HG03469 (cell line): Measurements from ENCODE around the gene KRT3.

Experiments
- ATAC-seq: cut with Tn5 transposase; IDR thresholded peaks from one replicate; pipeline ENCODE4 v1.9.1; 2021; ENCODE audit warnings: mild to moderate bottlenecking, moderate library complexity, moderate number of reproducible peaks; ENCODE audit not compliant: unreplicated experiment

KRT3 gene

DNA sequence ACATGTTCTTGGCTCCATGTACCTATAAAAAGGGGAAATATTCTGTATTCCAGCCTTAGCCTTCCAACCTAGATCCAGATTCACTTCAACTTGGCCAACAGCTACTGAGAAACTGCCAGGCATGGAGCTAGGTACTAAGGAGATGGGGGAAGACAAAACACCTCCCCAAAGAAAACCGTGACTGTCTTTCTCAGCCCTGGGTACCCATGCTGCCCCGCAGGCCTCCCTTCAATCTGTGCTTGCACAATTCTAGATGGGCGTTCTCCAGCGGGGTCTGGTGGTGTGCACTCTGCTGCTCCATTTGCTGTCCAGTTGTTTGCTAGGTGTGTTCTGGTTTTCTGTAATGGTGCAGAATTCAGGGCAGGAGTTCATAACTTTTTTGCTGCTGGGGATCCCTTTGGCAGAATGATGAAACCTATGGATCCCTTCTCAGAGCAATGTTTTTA, 18.8 kb upstream of the KRT3 start:
- ATAC-seq: no peak

DNA sequence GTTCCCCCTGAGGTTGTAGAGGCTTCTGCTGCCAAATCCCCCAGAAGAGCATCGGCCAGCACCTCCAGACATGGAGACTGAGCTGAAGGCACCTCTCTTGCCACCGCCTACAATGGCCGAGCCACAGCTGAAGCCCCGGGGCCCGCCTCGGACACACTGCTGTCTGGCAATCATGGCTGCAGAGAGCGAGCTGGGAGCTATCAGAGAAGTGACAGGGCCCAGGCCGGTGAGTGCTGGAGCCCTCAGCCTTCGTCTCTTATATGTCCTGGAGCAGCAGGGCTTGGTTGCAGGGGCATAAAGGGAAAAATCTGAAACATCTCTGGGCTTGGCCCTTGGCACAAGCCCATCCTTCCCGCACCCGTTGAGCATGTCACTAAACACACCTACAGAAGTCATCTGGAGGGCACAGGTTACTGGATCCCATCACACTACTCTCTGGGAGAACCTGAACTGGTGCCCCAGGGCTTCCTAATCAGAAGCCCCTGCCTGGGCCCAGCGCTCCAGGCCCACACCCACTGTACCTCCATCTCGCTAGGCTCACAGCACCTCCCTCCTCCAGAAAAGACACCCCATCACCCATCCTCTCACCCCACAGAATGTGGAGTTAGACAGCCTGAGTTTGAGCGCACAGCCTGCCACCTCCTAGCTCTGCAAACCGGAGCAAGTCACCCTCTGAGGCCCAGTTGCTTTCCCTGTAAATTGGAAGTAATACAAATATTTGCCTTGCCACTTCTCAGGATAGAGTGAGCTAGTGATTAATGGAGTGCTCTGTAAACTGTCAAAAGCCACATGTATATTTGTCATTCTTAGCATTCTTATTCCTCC, 18.2 kb upstream of the KRT3 start, which contains the start of gene KRT4:
Gene KRT4, minus strand, starts transcription at position 232 of the 825 bp plus-strand sequence. Its CDS starts 58 bp downstream, at position 174.
- no peak for ATAC-seq

DNA sequence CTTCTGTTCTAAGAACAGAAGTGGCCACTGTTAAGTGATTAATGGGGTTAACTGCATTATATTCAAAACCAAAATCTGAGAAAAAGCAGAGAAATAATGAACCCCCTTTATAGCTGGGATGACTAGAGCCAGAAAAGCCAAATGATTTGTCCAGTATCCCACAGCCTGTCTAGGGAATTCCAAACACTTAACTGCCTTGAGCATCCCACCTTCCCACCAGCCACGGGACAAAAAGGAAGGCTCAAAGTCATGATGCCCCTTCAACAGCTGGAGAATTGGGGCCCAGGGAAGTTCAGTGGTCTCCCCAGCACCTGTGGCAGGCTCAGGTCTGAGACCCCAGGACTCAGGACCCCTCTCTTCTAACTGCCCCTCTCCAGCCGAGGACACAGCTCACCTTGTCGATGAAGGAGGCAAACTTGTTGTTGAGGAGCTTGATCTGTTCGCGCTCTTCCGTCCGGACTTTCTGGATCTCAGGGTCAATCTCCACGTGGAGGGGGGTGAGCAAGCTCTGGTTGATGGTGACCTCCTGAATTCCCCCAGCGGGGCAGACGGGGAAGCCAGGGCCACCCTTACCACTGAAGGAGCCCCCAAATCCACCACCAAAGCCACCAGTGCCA, 17.4 kb upstream of the KRT3 start:
- no peak for ATAC-seq

DNA sequence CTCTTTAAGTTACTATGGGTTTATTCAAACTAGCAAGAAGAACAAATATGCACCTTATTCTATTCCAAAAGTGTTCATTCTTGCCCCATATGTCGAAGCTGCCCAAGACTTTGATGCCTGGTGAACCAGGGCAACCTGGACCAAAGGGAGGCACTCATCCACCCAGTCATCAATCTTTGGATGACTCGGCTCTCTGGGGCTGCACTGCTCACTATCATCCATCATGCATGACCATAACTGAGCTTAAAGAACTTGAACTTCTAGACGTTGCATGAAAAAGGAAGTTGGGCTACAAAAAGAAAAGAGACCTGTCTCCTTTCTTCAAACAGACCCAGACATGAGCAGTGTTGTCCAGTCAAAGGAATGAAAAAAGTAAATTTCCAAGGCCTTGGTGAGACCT, 16.8 kb upstream of the KRT3 start:
- no peak for ATAC-seq

DNA sequence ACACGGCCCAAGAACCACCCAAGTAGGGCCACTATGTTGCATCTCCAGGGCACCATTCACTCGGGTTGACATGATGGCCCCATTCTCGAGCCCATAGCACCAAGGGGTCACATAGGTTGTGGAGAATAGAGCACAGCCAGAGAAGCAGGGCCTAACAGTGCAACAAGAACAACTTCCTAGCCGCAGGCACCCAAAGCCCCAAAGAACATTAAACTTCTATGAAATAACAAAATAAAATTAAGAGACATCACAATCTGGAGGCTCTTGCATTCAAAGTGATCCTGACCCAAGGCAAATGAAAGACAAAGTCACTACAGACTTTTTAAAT, 16.1 kb upstream of the KRT3 start:
- no peak for ATAC-seq

DNA sequence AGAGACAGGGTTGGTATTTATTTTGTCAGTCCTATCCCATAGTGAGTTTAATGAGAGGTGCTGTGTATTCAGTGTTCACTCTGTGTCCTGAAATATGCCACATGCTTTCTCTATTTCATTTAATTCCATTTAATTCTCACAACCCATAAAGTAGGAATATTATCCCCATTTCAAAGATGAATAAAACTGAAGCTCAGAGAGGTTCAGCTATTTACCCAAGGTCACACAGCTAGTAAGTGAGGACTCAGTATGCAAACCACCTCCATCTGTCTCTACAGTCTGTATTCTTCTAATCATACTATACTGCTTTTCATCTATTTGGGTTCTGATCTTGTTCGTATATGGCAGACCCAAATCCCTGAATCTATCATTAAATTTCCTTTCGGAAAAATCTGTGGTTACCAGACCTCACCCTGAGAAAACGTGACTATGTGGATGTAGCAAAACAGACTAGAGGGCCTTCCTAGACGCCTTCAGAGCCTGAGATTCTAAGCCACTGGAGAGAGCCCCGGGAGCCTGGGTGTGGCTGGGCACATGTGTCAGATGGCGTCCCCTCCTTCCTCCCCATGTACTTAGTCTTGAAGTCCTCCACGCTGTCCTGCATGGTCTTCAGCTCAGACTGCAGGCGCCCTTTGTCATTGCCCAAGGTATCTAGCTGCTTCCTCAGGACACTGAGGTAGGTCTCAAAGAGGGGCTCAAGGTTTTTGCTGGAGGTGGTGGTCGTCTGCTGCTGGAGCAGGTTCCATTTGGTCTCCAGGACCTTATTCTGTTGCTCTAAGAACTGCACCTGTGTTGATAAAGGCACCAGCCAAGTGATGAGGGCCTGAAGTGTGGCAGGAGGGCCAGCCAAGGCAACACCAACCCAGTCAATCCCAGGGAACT, 15.5 kb upstream of the KRT3 start:
- no peak for ATAC-seq

DNA sequence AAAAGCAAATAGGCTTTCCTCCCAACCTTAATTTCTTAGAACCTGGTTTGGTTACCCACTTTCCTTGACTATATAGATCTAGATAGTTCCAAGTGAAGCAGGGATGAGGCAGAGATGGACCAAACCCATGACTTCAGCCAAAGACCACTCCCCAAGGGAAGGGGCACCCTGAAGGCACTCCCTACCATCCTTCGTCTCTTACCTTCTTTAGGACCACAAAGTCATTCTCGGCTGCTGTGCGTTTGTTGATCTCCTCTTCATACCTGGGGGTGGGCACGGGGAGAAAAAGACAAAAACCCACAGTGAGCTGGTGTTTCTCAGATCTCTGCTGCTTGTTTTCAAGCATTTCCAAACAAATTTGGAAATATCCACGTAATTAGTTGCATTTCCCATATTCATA, 14.6 kb upstream of the KRT3 start:
- no peak for ATAC-seq

DNA sequence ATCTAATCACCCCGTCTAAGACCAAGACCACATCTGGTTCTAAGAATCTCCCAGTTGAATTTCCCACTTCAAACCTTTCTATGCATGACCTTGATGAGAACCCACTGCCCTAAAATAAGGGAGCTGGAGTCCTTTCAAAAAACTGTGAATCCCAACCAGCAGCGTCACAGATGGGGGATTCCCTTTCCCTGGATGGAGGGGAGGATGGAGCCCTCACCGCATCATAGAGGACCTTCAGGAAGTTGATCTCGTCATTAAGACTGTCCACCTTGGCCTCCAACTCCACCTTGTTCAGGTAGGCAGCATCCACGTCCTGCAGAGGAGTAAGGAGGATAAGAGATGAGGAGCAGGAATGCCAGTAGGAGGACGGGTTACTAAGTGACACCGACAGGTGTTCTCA, 13.2 kb upstream of the KRT3 start:
- no peak for ATAC-seq

DNA sequence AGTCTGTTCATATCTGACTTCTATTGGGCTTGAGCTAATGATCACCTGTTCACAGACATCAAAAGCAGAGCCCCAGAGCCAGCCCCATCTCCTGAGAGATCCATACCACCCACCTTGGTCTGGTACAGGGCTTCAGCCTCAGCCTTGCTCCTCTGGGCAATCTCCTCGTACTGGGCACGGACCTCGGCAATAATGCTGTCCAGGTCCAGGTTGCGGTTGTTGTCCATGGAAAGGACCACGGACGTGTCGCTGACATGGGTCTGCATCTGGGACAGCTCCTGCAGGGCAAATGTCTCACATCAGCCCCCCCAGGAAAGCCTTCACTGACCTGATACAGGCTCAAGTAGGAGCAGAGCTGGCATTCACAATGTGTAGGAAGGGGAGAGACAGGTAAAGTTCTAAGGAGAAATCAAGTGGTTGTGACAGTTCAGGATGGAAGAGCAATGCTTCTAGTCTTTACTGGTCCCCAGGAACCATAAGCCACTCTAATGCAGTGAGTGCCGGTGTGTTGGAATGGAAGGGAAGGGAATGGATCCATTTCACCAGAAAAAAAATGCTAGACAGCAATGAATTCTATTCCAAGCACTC, 12.8 kb upstream of the KRT3 start:
- no peak for ATAC-seq

DNA sequence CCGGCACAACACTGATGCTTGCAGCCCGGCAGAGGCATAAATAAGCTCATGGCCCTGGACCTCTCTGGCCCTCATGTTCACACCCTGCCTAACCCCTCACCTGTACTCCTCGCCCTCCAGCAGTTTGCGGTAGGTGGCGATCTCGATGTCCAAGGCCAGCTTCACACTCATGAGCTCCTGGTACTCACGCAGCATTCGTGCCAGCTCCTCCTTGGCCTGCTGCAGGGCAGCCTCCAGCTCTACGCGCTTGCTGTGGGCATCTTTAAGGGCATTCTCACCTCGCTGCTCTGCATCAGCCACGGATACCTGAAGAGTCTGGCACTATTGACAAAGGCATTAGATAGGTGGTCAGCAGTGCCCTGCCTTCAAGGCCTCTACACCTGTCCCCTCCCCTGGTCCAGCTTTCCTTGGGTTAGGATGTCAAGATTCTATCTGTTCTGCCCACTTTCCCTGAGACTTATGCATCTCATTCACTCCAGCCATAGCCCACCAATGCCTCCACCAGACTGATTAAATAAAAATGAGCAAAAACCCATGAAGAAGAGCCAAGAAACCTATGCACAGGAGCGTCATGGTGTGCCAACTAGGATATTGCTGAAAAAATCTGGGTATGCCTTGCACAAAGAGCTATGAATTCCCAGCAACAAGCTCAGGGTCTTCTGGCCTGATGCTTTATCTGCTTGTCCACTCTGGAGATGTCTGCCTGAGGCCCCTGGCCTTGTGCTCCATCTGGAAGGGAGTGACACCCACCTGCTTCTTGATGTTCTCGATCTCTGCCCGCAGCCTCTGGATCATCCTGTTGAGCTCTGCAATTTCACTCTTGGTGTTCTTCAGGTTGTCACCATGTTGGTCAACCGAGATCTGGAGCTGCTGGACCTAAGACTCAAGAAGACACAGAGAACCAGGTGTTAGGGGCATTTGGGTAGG, 11.9 kb upstream of the KRT3 start:
- ATAC-seq: no peak

DNA sequence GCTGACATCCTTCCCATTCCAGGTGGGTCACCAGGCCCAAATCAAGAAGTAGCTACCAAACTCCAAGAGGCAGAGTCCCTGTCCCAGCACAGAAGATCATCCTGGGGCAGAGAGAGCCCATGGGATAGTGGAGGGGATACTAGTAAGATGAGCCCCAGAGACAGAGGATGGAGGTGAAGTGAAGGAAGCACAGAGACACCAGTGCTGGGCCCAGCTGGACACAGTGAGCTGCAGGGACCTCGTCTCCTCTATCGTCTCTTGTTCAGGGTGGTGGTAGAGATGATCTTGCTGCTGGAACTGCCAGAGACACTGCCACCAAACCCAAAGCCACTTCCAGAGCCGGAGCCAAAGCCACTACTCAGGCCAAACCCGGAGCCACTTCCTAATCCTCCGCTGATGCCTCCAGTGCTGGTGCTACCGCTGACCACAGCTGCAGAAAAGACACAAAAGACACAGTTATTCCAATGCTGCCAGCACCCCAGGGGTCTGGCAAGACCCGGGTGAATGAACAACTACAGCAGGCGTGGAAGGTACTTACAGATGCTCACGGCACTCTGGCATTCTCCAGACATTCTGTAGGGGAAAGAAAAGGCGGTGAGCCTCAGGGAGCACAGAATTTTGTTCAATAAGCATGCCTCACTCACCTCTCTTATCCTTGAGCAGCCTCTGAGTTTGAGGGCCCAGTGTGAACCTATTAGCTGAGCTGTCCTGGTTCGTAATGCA, 11.1 kb upstream of the KRT3 start:
- no peak for ATAC-seq

DNA sequence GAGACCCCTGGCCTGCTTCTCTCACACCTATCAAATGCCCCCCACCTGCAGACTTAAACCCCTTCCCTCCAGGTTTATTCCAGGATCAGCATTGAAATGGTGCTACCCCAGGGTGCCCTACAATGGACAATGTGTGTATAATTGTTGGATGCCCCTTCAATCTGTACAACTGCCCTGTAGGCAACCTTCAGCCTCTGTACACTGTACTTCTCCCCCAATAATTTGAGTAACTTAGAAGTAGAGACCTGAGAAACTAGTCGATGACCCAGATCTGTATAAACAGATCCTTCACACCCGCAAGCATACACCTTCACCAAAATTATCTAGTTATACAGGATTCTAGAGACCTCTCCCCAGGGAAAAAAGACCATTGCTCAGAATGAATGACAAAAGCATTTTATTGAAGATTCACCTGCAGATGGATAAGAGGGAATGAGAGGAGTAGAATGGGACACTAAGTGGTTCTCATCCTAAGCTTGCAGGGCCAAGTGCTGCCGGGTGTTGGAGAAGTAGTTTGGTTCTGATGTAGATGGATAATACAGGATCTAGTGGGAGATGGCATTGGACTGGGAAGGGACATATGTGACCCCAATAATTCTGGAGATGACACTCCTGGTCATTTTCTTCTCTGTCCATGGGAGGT, 10.4 kb upstream of the KRT3 start:
- no peak for ATAC-seq

DNA sequence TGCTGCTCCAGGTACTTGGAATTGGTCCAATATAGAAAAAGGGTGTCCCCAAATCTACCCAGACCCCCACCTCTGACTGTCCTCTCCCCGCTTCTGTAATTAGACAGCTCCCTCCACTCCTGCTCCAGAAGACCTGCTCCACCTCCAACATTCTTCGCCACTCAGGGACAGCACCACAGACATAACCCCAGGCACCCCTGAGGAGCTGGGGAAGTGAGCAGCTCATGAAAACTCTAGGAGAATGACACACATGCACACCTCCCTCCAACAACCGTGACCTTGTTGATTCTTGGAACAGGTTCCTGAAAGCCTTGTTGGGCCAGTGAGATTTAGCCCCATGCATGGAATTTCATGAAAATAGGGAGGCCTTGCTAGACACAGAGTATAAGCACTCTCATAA, 9.8 kb upstream of the KRT3 start:
- no peak for ATAC-seq

DNA sequence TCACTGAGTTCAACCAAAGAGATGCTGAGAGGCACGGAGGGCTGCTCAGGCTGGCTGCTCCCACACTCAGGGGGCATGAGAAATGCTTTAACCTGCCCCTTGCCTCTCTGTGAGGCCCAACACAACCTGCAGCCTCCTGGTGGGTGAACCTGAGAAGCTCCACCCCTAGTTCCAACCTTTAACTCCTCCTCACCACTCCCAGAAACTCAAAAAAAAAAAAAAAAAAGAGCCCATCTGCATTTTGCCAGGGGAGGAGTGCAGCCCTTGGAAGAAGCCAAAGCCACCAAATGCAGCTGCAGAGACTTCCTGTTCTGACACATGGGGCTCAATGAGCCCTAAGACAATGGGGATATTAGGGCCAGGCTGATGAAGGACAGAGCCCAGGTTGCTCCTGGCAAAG, 9.1 kb upstream of the KRT3 start:
- ATAC-seq: no peak

DNA sequence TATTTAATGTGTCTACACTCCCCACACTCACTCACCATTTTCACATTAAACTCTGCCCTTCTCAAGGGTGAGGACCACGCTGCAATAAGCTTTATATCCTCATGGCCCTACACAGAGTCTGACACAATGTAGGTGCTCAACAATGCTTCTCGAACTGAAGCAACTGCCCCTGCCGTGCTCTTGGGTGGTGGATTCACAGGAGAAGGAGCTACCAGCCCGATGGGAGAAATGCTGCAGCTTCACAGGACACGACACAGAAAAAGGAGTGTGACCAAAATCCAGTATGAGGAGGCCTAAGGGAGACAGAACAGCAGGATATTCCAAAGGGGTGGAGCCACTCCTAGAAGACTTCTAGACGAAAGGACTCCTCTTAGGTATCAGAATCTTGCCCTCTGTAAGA, 6.5 kb upstream of the KRT3 start:
- no peak for ATAC-seq

DNA sequence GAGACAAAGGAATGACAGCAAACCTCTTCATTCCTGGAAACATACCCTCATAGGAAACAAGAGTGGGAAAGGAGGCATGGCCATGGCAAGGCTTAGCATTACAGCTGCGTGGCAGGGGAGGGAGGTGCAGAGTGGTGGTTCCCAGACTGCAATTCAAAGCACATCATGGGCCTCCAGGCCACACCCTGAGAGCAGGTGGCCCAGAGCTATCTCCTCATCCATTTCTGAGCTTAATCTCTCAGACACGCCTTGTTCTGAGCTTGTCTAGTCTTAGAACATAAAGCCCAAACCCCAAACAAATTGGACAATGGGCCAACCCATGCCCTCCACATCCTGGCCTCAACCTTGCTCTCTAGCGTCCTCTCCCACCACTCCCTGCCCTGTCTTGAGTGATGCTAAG, 5.9 kb upstream of the KRT3 start:
- ATAC-seq: no peak

DNA sequence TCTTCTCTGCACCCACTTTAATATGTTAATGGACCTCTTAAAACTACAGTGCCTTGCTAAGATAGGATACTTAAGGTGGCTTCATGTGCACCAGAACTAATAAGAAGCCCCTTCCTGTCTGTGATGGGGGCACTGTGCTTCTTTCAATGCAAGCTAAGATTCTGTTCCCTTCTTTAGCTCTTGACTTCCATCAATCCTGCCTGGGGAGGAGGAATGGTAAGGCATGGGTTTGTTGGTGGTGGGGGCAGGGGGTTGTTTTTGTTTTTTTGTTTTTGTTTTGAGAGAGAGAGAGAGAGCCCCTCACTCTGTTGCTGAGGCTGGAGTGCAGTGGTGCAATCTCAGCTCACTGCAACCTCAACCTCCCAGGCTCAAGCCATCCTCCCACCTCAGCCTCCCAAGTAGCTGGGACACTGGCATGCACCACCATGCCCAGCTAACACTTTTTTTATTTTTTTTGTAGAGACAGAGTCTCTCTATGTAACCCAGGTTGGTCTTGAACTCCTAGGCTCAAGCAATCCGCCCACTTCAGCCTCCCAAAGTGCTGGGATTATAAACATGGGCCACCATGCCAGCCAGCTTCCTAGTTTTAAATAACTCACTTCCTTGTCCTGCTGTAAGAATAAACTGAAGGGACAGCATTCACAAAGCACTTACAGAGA, 4.5 kb upstream of the KRT3 start:
- ATAC-seq: no peak

DNA sequence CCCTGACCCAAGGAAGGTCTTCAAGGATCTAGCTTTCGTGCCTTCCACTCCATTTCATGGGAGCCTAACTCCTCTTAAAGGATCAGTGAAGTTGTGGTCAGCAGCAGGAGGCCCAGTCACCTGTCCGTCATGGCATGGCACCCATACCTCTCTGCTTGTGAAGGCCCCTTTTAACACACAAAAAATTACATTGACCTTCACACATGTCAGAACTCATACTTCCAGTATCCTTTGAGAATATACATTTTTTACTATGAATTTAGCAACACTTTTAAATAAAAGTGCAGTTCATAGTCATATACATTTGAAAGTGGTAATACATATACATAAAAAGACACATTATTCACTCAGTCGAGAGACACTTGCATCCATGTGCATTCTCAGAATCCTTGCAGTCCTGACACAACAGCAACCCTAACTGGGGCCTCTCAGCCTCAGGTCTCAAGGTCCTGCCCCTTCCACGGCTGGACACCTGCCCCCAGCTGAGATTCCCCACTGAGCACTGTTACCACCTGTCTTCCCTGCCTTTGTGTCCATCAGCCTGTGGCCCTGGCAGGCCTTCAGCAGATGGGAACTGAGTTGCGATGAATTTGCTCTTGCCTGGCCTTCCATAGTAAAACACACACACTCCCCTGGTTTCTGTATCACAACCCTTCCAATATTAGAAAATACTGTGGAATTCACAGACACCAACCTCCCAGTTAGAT, 3.7 kb upstream of the KRT3 start:
- ATAC-seq: no peak
